Breast epithelium (tissue), 3 donors: Measurements from ENCODE around the gene UBE3C.

Source experiments
- POLR2A ChIP-seq: fragments of 450-650 bp; IDR thresholded peaks from one replicate; pipeline ENCODE4 v1.6.1; 2016; ENCODE audit warnings: antibody characterized with exemption, mild to moderate bottlenecking, moderate library complexity
- POLR2AphosphoS5 ChIP-seq, 3 donors: sonication (generic); formaldehyde crosslinking; IDR thresholded peaks; one replicate each; pipeline ENCODE4 v1.6.1; 2017; ENCODE audit warnings: antibody characterized with exemption in 3 of 3
- TF ChIP-seq, protein P1 (sequence below), 3 donors: fragments of 450-650 bp; IDR thresholded peaks; one replicate each; pipeline ENCODE4 v1.5.1; 2016 to 2017; ENCODE audit warnings: antibody characterized with exemption in 3 of 3, mild to moderate bottlenecking in 3 of 3, moderate library complexity in 3 of 3

DNA sequence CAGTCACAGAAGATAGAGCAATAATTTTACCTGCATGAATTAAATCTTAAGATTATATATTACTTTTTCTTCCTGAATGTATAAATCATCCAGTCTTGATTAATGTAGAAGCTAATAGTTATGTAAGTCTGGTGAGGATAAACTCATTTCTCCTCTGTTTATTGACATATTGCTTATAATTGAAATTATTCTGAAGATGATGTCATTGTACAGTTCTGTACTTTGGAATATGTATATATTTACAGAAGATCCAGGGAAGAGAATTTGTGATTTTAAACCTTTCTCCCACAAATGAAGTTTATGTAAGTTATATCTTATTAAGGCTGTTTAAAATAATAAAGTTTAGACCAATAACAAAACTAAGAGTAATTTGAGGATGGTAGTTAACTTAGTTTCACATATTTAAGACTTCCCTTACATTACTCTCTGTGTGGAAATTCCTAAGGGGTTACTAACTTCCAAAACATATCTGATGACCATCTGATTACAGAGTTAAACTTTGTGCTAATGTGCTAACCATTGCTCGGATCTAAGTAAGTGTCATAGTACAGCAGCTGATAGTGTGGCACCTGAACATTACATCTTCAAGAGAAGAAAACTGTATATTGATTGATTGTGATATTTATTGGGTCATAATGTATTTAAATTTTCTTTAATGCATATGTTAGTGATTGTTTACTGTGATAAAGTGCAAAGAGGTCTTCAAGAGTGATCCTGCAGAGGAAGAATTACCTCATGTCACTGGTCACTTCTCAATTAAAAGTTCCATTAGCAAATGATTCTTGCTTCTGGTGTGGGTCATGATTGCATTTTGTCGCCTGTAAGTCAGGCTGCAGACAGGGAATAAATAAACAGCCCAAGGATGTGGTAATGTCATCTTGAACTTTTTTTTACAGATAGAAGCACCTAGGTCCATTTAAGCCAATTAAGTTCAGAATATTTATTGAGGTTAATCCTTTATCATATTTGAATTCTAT, 96.9 kb downstream of the UBE3C start:
- TF ChIP-seq, protein P1, sequence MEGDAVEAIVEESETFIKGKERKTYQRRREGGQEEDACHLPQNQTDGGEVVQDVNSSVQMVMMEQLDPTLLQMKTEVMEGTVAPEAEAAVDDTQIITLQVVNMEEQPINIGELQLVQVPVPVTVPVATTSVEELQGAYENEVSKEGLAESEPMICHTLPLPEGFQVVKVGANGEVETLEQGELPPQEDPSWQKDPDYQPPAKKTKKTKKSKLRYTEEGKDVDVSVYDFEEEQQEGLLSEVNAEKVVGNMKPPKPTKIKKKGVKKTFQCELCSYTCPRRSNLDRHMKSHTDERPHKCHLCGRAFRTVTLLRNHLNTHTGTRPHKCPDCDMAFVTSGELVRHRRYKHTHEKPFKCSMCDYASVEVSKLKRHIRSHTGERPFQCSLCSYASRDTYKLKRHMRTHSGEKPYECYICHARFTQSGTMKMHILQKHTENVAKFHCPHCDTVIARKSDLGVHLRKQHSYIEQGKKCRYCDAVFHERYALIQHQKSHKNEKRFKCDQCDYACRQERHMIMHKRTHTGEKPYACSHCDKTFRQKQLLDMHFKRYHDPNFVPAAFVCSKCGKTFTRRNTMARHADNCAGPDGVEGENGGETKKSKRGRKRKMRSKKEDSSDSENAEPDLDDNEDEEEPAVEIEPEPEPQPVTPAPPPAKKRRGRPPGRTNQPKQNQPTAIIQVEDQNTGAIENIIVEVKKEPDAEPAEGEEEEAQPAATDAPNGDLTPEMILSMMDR (IDR thresholded peaks at IDR 0.05) = no peak
- TF ChIP-seq POLR2A (no peak), POLR2AphosphoS5 (IDR thresholded peaks at IDR 0.05) (no peak)
